K562 (cell line): ENCODE measurements around the gene MLLT11. TPM values are rescaled to one million over a fixed set of nuclear protein-coding genes. Genes with fewer than 3 reads are reported as not detected.

Experiments
- ATF7 ChIP-seq: fragments of 450-650 bp; IDR thresholded peaks from 2 replicates; pipeline ENCODE4 v1.7.1; 2014; ENCODE audit warnings: mild to moderate bottlenecking, moderate library complexity
- DMBX1 ChIP-seq: fragments of 250-450 bp; sonication (Bioruptor Pico); IDR thresholded peaks from 2 replicates; pipeline ENCODE4 v1.8.0; 2022; ENCODE audit warnings: inconsistent platforms, mild to moderate bottlenecking, moderate library complexity, borderline replicate concordance
- HMG20A ChIP-seq: fragments of 450-650 bp; formaldehyde crosslinking; conservative IDR thresholded peaks from 2 replicates; pipeline ENCODE4 v1.4.0; 2020; ENCODE audit warnings: mild to moderate bottlenecking, mixed read lengths
- KLF6 ChIP-seq: fragments of 250-450 bp; sonication (Bioruptor Pico); IDR thresholded peaks from 2 replicates; pipeline ENCODE4 v1.4.0; 2020; ENCODE audit warnings: mild to moderate bottlenecking, moderate library complexity, borderline replicate concordance
- MAFK ChIP-seq: IDR thresholded peaks from 2 replicates; pipeline ENCODE4 v1.6.1; 2011; ENCODE audit warnings: low read length, improper control_type of control experiment
- NONO ChIP-seq, 2 experiments: fragments of 200-400 bp in 1 of 2; fragments of 450-650 bp in 1 of 2; formaldehyde crosslinking in 1 of 2; IDR thresholded peaks; 2 replicates each; pipeline ENCODE4 v1.6.1; 2017; ENCODE audit warnings: low read depth in 2 of 2, mild to moderate bottlenecking in 2 of 2, moderate library complexity in 2 of 2, low read length in 1 of 2
- PML ChIP-seq: IDR thresholded peaks from 2 replicates; pipeline ENCODE4 v1.6.1; 2012; ENCODE audit warnings: low read length, inconsistent platforms
- POLR3A ChIP-seq: IDR thresholded peaks from 2 replicates; pipeline ENCODE4 v1.6.1; 2011; ENCODE audit warnings: borderline replicate concordance, mild to moderate bottlenecking, moderate library complexity; ENCODE audit not compliant: insufficient read length, insufficient read depth; ENCODE audit errors: extremely low read depth
- SP1 ChIP-seq: sonication (generic); formaldehyde crosslinking; IDR thresholded peaks from 2 replicates; pipeline ENCODE4 v1.8.1; 2022; ENCODE audit warnings: mild to moderate bottlenecking, missing genetic modification reagents
- THRA ChIP-seq: fragments of 450-650 bp; IDR thresholded peaks from 2 replicates; pipeline ENCODE4 v1.6.1; 2017; ENCODE audit warnings: mild to moderate bottlenecking, moderate library complexity
- TRIM28 ChIP-seq: fragments of 450-650 bp; IDR thresholded peaks from 2 replicates; pipeline ENCODE4 v1.6.1; 2017
- ZBTB17 ChIP-seq: fragments of 450-650 bp; formaldehyde crosslinking; IDR thresholded peaks from 2 replicates; pipeline ENCODE4 v1.4.0; 2020; ENCODE audit warnings: mild to moderate bottlenecking
- polyA plus RNA-seq, 8 experiments: library from polyadenylated mRNA; depleted of rRNA in 4 of 8; stranded (reverse) in 5 of 8; unstranded in 3 of 8; fragments of >200 nt; fragmentation: Nextera tagmentation in 2 of 8; fragmentation: Illumina TruSeq in 1 of 8; extraction: Ambion mirVana in 2 of 8; extraction: Trizol in 1 of 8; gene quantifications; 2 replicates each; pipeline versions ENCODE4 v1.2.1 to v1.2.3, GENCODE V29; 2011 to 2014; ENCODE audit warnings: inconsistent platforms in 1 of 8, missing spikeins in 1 of 8
- total RNA-seq, 7 experiments: library from RNA; depleted of rRNA in 6 of 7; stranded (reverse); fragments of >200 nt in 6 of 7; fragmentation: Illumina TruSeq in 2 of 7; extraction: Trizol in 2 of 7; gene quantifications; 2 replicates each; pipeline versions ENCODE4 v1.2.1 to v1.2.3, GENCODE V29; 2011 to 2021; ENCODE audit warnings: low replicate concordance in 1 of 7
- TF ChIP-seq, protein P1 (sequence below): fragments of 250-450 bp; sonication (Bioruptor Pico); IDR thresholded peaks from 2 replicates; pipeline ENCODE4 v1.8.0; 2022; ENCODE audit warnings: inconsistent platforms
- TF ChIP-seq, protein P2 (sequence below): fragments of 200-600 bp; sonication (generic); IDR thresholded peaks from one replicate; pipeline ENCODE4 v1.6.1; 2012; ENCODE audit warnings: mild to moderate bottlenecking, low read depth, low read length, inconsistent platforms

Gene MLLT11
- total and polyA plus RNA-seq, 9 of the 15 experiments (the other 6 are each of a cell fraction or from before 2014, with no cell fraction given) = 12.1 to 91.0 (median 22.0) TPM

DNA sequence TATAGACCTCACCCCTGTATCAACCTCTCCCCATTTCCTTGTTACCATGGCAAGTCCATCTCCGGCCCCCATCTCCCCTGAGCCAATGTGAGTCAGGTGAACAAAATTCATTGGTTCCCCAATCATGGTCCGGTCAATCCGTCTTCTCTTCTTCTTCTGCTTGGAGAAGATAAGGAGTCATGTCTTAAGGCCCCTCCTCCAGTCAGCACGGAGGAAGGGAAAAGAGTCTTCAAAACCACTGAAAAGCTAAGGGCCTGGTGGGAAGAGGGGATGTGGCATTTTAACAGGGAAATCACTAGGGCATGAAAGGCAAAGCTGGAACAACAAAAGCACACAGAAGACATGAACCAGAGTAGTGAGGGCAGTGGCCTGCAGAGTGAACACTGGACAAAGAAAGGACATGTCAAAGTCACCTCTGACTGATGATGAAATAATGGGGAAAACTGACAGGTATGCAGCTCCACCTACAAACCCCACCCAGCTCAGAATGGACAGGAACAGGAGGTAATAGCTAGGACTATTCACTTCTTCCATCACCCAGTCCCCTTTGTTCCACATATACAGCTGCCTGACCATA is 5.1 kb upstream of the MLLT11 start (continued):
- TF ChIP-seq, protein P1, sequence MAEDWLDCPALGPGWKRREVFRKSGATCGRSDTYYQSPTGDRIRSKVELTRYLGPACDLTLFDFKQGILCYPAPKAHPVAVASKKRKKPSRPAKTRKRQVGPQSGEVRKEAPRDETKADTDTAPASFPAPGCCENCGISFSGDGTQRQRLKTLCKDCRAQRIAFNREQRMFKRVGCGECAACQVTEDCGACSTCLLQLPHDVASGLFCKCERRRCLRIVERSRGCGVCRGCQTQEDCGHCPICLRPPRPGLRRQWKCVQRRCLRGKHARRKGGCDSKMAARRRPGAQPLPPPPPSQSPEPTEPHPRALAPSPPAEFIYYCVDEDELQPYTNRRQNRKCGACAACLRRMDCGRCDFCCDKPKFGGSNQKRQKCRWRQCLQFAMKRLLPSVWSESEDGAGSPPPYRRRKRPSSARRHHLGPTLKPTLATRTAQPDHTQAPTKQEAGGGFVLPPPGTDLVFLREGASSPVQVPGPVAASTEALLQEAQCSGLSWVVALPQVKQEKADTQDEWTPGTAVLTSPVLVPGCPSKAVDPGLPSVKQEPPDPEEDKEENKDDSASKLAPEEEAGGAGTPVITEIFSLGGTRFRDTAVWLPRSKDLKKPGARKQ = no peak
- TF ChIP-seq MAFK (peak; percentile 16; the same call in 1 of the 2 replicates), ATF7 (no peak), ZBTB17 (CRISPR knock-in tag) (no peak), NONO (IDR thresholded peaks at IDR 0.05; ENCODE audit: low read depth in 2 of 2, low read length in 1 of 2) (no peak), HMG20A (CRISPR knock-in tag) (no peak), SP1 (no peak), KLF6 (CRISPR knock-in tag) (peak; percentile 47; the same call in 1 of the 2 replicates), POLR3A (no peak), PML (peak; percentile 67; the same call in 1 of the 2 replicates), DMBX1 (CRISPR knock-in tag) (peak; percentile 77), TRIM28 (0 out of 2 replicates have a peak, but pooled peaks have one; percentile 31), THRA (no peak)
- TF ChIP-seq, protein P2, sequence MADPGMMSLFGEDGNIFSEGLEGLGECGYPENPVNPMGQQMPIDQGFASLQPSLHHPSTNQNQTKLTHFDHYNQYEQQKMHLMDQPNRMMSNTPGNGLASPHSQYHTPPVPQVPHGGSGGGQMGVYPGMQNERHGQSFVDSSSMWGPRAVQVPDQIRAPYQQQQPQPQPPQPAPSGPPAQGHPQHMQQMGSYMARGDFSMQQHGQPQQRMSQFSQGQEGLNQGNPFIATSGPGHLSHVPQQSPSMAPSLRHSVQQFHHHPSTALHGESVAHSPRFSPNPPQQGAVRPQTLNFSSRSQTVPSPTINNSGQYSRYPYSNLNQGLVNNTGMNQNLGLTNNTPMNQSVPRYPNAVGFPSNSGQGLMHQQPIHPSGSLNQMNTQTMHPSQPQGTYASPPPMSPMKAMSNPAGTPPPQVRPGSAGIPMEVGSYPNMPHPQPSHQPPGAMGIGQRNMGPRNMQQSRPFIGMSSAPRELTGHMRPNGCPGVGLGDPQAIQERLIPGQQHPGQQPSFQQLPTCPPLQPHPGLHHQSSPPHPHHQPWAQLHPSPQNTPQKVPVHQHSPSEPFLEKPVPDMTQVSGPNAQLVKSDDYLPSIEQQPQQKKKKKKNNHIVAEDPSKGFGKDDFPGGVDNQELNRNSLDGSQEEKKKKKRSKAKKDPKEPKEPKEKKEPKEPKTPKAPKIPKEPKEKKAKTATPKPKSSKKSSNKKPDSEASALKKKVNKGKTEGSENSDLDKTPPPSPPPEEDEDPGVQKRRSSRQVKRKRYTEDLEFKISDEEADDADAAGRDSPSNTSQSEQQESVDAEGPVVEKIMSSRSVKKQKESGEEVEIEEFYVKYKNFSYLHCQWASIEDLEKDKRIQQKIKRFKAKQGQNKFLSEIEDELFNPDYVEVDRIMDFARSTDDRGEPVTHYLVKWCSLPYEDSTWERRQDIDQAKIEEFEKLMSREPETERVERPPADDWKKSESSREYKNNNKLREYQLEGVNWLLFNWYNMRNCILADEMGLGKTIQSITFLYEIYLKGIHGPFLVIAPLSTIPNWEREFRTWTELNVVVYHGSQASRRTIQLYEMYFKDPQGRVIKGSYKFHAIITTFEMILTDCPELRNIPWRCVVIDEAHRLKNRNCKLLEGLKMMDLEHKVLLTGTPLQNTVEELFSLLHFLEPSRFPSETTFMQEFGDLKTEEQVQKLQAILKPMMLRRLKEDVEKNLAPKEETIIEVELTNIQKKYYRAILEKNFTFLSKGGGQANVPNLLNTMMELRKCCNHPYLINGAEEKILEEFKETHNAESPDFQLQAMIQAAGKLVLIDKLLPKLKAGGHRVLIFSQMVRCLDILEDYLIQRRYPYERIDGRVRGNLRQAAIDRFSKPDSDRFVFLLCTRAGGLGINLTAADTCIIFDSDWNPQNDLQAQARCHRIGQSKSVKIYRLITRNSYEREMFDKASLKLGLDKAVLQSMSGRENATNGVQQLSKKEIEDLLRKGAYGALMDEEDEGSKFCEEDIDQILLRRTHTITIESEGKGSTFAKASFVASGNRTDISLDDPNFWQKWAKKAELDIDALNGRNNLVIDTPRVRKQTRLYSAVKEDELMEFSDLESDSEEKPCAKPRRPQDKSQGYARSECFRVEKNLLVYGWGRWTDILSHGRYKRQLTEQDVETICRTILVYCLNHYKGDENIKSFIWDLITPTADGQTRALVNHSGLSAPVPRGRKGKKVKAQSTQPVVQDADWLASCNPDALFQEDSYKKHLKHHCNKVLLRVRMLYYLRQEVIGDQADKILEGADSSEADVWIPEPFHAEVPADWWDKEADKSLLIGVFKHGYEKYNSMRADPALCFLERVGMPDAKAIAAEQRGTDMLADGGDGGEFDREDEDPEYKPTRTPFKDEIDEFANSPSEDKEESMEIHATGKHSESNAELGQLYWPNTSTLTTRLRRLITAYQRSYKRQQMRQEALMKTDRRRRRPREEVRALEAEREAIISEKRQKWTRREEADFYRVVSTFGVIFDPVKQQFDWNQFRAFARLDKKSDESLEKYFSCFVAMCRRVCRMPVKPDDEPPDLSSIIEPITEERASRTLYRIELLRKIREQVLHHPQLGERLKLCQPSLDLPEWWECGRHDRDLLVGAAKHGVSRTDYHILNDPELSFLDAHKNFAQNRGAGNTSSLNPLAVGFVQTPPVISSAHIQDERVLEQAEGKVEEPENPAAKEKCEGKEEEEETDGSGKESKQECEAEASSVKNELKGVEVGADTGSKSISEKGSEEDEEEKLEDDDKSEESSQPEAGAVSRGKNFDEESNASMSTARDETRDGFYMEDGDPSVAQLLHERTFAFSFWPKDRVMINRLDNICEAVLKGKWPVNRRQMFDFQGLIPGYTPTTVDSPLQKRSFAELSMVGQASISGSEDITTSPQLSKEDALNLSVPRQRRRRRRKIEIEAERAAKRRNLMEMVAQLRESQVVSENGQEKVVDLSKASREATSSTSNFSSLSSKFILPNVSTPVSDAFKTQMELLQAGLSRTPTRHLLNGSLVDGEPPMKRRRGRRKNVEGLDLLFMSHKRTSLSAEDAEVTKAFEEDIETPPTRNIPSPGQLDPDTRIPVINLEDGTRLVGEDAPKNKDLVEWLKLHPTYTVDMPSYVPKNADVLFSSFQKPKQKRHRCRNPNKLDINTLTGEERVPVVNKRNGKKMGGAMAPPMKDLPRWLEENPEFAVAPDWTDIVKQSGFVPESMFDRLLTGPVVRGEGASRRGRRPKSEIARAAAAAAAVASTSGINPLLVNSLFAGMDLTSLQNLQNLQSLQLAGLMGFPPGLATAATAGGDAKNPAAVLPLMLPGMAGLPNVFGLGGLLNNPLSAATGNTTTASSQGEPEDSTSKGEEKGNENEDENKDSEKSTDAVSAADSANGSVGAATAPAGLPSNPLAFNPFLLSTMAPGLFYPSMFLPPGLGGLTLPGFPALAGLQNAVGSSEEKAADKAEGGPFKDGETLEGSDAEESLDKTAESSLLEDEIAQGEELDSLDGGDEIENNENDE = no peak
